Stimulated activated CD4-positive, alpha-beta T cell treated with anti-CD3 and anti-CD28 coated beads, Interleukin-2, amount 100 ng/mL, for 4 hours (primary cell): ENCODE results near the gene HIGD1A.

Source experiments
- DNase-seq: peaks from one replicate; pipeline ENCODE4 v3.0.0-alpha.2; 2020; ENCODE audit warnings: low read depth

HIGD1A gene

GRCh38 chr3:42799376-42799775 is 4.9 kb downstream of the HIGD1A start:
- DNase-seq, result no peak

- no peak for DNase-seq
Observed at GRCh38 chr3:42796332-42796885, 7.9 kb downstream of the HIGD1A start.

- DNase-seq, result no peak
Observed at GRCh38 chr3:42795621-42796181, 8.6 kb downstream of the HIGD1A start.

GRCh38 chr3:42790714-42791229 is 13.5 kb downstream of the HIGD1A start:
- no peak for DNase-seq

- no peak for DNase-seq
Observed at GRCh38 chr3:42786631-42787030, 17.7 kb downstream of the HIGD1A start.

GRCh38 chr3:42786212-42786611 is 18.1 kb downstream of the HIGD1A start:
- DNase-seq, result no peak

GRCh38 chr3:42780892-42781700 is 23.2 kb downstream of the HIGD1A start:
- DNase-seq, result peak; percentile 17

- DNase-seq, result no peak
Observed at GRCh38 chr3:42780398-42780797, 23.9 kb downstream of the HIGD1A start.

- no peak for DNase-seq
Observed at GRCh38 chr3:42778644-42779043, 25.6 kb downstream of the HIGD1A start.

- DNase-seq, result no peak
Observed at GRCh38 chr3:42773409-42773751, 30.9 kb downstream of the HIGD1A start.

GRCh38 chr3:42772670-42773408 is 31.5 kb downstream of the HIGD1A start, which contains the start of gene CCDC13:
CCDC13 (minus strand) TSS chr3:42773253; CDS start chr3:42758345, 14,908 bp downstream.
- peak; percentile 78 for DNase-seq

- DNase-seq, result no peak
Observed at GRCh38 chr3:42771271-42771670, 33.0 kb downstream of the HIGD1A start.

- DNase-seq, result no peak
Observed at GRCh38 chr3:42769477-42770131, 34.7 kb downstream of the HIGD1A start.

- no peak for DNase-seq
Observed at GRCh38 chr3:42764561-42765295, 39.6 kb downstream of the HIGD1A start.

- no peak for DNase-seq
Observed at GRCh38 chr3:42764115-42764514, 40.2 kb downstream of the HIGD1A start.

GRCh38 chr3:42763021-42763420 is 41.3 kb downstream of the HIGD1A start:
- DNase-seq, result no peak

- DNase-seq, result no peak
Observed at GRCh38 chr3:42762046-42762724, 42.1 kb downstream of the HIGD1A start.

GRCh38 chr3:42758126-42758525 is 46.2 kb downstream of the HIGD1A start:
- no peak for DNase-seq

- DNase-seq, result no peak
Observed at GRCh38 chr3:42756681-42757213, 47.5 kb downstream of the HIGD1A start.
